Activated effector memory CD4-positive, alpha-beta T cell treated with anti-CD3 and anti-CD28 coated beads, Interleukin-2, amount 50 U/mL, for 16 hours (primary cell): ENCODE results near the gene RBM8A.

Experiments used
- DNase-seq: peaks from one replicate; pipeline ENCODE4 v3.0.0-alpha.2; 2020

RBM8A gene

DNA sequence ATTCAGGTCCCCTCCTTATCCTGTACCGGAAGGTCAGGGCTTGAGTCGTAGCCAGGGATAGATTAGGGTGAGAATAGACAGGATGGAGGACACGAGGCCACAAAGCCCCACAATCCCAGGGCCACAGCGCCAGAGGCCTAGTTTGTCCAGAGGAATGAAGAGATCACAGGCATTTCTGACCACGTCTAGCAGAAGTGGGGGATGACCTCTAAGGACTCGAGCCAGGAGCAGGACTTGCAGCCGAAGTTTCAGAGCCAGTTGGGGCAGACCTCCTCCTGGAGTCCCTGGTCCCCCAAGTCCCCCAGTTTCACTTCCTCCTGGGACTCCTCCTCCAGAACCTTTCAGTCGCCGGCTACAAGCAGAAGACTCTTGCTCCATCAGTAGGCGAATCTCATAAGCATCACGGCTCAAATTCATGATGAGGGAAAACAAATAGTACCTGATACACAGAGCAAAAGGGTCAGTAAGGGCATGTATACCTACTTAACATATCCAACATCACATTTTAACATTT is 15.1 kb downstream of the RBM8A start:
- no peak for DNase-seq

DNA sequence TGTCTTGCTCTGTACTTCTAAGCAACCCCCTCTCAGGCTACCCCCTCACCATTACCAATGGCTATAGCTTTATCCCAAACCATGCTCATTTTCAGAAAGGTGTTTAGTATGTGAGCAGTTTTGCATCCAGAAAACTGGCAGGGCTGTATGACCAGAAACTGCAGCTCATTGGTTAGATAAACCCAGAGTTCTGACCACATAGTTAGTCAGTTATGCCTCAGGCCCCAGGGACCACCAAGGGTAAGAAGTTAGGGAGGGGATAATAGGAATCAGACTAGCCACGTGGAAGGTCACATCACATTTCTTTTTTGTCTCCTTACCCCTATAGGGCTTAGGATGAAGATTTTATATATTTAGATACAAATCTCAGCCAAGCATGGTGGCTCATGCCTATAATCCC is 18.6 kb downstream of the RBM8A start:
- DNase-seq = no peak

DNA sequence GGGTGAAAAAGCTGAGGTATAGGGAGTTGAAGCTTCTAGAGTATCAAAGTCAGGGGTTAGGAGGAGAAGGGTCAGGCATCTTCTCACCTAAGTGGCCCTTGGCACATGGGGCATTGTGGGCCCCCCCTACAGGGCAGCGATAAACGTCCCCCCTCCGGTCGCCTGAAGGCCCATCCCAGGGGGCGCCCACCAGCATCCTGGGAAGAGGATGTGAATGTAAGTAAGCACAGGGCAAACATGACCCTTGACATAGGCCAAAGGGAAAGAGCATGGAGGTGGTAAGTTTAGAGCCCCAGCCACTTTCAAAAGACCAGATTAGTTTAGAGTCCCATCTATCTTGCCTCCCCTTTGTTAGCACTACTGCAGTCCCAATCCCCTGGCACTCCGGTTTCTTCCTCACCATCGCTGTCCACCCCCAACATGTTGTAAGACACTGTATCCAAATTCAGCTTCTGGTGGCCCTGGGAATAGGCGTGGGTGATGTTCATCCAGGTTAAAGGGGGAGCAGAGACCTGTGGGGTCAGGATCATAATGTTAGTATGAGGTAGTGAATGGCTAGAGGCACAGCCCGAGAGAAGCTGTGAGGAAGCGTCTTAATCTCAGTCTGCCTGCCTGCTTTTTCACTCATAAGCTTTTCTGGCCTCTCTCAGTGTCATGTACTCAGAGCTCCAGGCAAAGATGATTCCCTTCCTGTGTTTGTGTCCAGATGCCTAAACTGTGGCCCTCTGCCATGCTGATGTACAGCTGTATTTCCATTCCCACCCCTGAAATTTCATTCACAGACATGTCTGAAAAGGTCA is 20.1 kb downstream of the RBM8A start:
- no peak for DNase-seq

DNA sequence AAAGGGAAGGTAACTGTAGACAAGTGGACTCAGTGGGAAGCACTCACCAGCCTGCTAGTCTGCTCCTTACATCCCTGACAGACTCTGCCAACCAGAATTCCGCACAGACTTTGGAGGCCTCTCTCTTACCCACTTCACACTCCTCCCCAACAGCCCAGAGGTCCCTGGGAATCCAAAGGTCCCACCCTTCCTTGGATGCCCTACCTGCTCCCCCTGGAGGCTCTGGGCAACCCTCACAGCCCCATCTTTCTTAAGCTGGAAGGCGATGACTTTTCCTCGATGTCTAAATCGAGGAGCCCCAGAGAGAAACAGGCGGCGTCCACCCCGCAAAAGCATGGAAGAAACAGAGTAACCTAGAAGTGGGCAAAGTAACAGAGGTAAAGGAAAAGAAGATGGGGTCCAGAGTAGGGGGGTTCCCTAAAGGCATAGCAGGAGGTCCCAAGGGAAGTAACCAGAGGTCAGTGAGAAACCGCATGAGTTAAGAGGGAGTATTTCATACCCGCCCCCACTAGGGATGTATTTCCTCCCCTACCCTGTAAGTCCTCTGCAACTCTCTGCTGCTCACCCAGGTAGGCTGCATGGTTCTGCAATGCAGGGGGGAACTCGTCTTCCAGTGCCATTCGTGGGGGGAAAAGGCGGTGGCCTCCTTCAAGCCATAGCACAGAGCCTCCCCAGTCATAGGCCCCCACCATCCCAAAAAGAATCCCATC is 25.8 kb downstream of the RBM8A start:
- no peak for DNase-seq

DNA sequence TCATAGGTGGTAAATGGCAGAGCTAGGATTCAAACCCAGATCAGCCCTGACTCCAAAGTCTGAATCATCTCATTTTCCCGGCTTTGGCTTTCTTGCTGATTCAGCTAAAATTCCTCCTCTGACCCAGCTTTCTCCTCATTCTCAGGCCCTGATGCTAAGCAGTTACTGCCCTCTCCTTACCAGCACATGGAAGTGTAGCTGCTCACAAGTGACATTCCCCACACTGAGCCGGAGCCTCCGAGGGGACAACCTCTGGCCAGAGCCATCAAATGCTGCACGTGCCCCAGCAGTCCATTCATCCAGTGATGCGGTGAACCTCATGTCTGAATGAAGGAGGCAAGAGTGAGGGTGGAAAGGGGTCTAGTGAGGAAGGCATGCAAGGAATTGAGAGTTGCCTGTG is 28.5 kb downstream of the RBM8A start:
- DNase-seq = no peak

DNA sequence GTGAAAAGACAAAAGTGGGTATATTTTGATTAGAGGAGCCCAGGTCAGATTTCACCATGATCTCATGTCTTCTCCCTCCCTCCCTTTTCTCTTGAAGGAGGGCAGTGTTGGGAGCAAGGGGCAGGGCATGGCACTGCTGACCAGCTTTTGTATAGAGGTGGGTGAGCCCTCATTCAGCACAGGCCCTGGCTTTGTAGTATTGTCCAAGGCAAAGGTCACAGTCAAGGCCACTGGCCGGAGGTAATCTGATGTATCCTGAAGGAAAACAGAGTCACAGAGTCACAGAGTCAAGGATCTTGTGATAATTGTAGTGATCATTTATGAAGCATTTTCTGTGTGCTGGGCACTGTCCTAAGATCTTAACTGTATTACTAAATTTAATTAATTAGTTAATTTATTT is 29.3 kb downstream of the RBM8A start:
- DNase-seq = no peak

DNA sequence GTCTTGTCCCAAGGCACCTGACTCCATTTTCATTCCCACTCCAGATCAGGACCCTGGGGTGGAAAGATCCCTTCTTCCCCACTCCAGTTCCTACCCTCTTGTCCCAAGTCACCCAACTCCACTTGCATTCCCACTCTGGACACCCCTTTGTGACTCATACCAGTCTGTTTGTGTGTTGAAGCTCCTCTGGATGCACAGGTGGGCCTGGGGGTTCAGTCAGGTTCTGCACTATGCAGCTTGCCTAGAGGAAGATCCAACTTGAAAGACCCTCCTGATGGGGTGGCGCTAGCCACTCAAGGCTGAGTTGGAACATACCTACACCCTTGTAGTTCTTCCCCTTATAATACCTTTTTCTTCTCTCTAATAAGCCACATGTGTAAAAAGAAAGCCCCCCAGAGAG is 31.8 kb downstream of the RBM8A start:
- no peak for DNase-seq

DNA sequence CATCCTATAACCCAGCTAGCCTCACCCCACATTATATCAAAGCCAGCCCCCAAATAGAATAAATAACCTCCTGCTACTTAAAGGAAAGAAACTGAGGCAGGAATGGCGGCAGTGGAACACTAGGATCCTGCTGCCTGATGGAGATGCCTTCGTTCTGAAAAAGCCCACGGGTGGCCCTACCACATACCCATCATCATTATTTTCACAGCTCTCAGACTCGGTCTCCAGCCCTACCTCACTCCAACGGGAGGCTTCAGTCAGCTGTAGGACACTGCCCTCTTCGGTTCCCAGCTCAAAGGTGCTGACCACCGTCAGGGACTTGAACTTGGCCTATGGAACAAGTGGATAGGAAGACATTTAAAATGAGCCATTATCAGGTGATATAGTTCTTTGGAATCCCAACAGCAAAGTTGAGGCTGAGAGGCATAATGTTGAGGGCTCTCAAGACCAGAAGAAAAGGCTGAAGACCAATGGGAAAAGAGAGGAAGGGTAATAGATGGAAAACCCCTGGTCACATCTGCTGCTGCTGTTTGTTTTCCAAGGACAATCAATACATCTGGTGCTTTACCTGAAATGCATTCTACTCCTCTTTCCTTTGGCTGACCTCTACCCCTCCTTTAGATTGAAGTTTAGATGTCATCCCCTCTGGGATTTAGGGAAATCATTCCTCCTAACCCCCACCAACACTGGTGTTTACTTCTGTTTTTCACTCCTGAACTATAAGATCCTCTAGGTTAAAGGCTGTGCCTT is 33.8 kb downstream of the RBM8A start:
- DNase-seq = no peak

DNA sequence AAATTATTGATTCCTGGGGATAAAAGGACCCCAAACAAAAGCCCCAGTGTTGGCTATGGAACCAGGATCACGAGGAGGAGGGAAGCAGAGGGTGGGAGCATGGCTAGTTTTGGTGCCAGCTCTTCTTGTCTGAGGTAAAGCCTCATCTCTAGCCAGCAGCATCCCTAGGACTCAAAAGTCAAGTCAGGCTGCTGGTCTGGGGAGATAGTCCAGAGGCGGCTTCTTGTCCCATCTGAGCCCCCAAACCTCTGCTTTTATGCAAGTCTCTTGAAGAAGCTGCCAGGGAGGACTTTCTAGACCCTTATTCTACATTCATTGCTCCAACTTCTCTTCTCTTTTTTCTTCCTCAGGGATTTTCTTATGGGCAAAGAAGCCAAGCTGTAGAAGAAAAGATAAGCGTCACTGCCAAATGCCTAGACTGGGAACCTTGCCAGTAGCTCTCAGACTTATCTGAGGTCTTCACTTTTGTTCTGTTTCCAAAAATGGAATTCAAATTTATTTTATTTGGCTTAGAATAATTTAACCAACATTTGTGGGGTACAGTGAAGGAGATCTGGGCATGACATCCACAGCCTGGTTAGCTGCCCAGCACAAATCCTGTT is 34.7 kb downstream of the RBM8A start:
- no peak for DNase-seq

DNA sequence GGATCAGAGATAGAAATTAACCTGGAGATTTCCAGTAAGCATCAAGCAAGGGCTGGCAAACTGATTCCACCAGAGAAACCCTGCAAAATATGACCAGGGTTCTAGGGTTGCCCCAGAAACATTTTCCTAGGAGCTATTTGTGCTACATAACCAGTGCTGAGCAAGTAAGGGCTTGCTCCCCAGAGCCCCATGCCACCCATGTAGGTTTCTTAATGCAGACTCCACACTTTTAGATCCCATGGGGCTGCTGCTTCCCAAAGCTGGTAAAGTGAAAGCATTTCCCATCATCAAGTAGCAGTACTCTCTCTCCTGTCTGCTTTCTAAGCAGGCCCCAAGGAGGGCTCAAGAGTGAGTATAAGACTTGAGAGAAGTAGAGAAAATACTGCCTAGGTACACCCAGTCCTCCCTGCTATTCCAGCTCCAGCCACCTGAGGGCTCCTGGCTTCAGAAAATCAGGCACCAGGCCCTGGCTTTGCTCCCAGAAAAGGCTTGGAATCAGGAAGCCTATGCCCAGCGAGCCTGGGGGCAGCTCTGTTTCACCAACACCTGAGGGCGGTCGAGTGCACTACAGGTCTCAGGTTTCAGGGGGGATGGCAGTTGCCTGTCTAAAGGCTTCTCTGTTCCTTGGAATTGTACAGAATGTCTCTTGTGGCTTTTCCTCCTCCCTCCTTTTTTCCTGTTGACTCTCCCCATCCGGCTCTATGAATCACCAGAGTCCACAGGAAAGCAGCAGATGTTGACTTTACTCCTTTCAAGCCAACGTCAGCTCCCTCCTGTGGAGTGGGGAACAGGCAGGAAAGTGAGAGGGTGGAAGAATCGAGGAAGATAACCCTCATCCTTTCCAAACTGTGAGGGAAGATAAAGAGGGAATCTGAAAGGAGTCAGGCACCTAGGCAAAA is 35.4 kb downstream of the RBM8A start:
- peak; percentile 81 for DNase-seq

DNA sequence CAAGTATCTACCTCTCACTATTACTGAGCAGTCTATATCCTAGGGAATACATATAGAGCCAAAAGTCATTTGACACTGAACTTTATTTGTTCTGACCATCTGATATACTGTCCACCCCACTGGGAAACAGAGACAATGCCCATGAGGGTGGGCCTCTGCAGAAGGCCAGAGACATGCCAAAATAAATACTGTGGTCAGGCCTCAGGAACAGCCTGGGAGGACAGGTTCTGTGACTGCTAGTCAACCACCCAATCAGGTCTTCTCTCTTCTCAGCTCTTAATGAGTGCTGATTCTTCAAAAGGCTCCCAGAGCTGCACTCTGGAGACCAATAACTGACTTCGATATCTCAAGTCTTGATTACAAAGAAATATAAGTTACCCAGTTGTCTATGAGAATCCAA is 36.1 kb downstream of the RBM8A start:
- DNase-seq = no peak

DNA sequence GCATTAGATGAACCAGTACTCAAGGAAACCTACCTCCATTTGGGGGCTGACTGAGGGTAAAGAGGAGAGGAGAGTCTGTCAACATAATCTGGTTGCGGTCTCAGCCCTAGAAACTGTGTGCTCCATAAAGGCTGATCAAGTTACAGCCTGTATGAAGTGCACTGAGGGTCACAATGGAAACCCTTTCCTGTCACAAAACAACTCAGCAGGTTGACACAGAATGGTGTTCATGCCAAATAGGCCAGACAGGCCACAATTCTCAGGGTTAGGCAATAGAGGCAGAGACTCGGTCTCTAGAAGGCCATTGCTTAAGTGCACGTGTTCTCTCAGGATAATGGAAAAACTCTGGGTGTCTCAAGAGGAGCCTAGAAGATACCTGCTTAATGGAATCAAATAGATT is 37.6 kb downstream of the RBM8A start:
- no peak for DNase-seq

DNA sequence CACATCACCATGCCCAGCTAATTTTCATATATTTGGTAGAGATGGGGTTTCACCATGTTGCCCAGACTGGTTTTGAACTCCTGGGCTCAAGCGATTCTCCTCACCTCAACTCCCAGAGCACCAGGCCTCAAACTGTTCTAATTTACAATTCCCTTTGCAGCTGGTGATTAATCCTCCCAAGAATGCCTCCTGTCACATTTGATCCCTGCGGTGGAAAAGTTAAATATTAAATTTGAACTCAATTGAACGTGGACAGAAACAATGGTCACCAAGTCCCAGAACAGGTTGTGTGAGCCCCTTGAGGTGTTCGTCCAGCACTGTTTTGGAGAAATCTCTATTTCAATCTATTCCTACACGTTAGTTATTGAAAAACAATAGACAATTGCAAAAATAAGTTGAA is 39.7 kb downstream of the RBM8A start:
- no peak for DNase-seq

DNA sequence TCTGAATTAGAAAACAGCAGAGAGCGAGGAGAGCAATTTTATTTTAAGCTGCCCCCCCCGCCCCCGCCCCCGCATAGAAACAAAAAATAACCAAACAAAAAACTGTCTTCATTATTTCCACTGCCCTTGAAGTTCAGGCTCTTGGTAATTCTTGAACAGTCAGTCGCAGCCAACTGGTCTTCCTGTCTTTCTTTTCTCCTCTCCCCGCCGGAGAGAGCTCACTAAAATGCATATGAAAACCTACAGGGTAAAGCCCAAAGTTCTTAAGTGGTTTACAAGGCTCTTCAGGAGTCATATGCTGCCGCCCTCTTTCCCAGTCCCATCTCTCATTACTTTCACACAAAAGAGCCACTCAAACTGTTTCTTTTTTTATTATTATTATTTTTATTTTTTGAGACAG is 40.5 kb downstream of the RBM8A start:
- DNase-seq = no peak

DNA sequence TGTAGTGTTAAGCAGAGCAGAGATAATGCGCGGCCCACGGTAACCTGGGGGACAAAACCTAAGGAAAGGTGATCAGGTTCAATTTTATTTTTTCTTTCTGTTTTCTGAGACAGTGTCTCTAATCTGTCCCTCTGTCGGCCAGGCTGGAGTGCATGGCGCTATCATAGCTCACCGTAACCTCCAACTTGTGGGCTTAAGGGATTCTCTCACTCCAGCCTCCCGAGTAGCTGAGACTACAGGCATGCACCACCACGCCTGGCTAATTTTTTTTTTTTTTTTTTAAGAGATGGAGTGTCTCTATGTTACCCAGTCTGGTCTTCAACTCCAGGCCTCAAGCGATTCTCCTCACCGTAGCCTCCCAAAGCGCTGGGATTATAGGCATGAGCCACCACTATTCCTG is 40.9 kb downstream of the RBM8A start:
- DNase-seq = no peak

DNA sequence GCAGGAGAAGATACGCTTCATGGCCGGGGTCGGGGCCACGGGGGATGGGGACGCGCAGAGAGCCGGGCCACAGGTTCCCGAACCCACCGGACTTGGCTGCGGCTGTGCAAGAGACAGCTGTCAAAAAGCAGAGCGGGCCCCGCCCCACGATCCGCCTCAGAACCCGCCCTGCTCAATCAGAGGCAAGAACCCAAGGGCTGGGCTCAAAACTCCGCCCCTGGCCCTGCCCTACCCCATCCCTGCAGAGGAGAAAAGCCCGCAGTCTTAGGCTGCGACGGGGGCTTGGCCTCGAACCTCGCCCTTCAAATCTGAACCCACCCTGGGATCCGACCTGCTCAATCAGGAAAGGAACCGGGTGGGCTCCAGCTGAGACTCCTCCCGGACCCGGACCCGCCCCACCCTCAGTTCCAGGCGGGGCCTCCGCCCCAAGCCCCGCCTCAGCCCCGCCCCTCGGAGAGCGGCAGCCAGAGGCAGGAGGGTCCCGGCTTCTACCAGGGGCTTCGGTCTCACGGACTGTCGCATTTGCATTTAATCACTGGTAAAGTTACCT is 41.5 kb downstream of the RBM8A start, which contains the start of gene ANKRD35:
ANKRD35 (minus strand) TSS at position 129 of the 550 bp plus-strand sequence; CDS start at position 21, 108 bp downstream.
- peak; percentile 95 for DNase-seq

DNA sequence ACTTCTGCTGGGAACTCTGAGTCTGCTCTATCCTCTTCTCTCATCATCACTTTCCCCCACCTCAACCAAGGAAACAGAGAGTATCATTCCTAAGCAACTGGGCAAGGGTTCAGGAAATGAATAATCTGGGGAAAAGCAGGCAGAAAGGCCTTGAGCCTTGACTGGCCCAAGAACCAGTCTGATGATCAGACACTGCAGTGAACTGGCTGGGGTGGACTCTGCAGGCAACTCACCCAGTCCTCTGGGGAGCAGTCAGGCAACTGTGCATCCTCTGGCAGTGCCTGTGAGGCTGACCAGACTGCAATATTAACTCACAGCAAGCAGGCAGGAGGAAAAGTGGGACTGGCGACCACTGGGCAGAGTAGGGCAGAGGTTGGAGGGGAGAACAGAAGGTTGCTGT is 42.6 kb downstream of the RBM8A start:
- no peak for DNase-seq

DNA sequence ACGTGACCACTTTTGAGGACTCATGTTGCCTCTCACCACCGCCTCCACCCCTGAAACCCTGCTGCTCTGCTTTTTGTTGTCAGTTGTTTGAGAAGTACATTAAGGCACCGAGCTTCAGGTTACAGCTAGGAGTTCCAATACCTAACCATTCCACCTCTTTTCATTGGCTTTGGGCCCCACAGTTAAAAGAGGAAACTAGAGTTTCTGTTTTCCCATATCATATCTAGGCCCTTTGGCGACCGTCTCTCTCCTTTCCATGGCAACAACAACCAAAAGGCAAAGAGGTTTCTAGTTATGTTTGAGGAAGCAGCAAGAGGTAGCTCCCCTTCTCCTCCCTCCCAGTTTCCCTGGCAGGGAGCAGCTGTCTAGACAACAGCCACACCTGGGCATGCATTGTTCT is 47.5 kb downstream of the RBM8A start:
- no peak for DNase-seq

DNA sequence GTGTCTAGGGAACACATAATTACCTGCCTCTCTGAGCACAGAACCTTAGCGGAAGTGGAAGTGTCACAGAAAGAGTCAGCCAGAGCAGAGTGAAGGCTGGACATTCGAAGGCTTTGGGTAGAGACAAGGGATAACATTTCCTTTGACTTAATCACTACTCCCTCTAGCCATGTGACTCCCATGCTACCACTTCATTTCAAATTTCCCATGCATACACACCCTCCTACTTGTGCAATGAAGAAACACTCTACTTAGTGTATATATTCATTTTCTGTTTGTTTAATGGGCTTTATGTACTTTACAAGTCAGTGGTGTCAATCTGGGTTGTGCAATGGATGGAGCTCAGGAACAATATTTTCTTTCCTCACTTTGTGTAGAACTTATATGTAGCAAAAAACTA is 48.6 kb downstream of the RBM8A start:
- no peak for DNase-seq

DNA sequence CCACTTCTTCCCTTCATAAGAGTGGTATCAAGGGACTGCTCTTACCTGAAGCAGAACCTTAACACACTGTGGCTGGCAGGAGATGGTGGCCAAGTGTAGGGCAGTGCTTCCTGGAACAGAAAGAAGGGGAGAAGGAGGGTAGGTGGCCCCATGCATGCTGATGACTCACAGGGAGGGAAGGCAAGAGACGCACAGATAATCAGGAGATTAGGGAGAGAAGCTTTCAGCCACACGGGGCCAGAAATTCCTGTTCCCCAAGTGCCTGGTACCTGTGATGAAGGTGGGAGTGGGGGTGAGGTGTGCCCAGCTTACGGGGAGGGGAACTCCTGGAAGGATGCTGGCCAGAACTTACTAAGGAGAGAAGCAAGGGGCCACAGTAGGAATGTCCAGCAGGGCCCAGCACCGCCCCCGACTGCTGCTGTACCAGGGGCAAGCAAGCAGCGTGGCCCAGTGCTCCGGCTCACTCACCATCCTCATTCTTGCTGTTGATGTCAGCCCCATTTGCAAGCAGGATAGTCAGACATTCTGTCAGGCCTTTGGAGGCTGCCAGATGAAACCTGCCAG is 49.3 kb downstream of the RBM8A start:
- no peak for DNase-seq

DNA sequence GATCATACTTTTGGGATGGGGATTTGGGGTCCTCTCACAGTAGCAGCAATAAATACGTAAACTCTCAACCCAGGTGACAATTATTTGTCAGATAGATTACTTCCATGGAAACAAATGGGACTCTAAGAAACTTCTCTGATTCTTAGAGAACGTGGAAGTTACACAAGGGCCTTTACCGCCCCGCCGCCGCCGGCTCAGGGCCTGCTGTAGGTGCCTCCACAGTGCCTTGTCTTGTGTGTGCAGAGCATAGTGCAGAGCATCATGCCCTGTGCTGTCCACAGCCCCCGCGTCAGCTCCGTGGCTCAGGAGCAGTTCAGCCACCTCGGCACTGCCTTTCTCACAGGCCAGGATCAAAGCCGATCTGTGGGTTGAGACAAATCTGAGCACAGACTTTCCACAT is 52.6 kb downstream of the RBM8A start:
- DNase-seq = no peak
